GM12892 (cell line): ENCODE measurements around the gene PTEN.
"Not testable (repeated sequence)": the region's sequence is repeated elsewhere in the genome, so short reads cannot be mapped to it uniquely, and the experiment has no call there.

Experiments
- POLR2A ChIP-seq: IDR thresholded peaks from 2 replicates; pipeline ENCODE4 v1.6.1; 2011; ENCODE audit warnings: low read depth, low read length, control low read depth
- POLR2AphosphoS5 ChIP-seq: IDR thresholded peaks from 2 replicates; pipeline ENCODE4 v1.6.1; 2011; ENCODE audit warnings: low read depth, low read length, control low read depth
- TAF1 ChIP-seq: IDR thresholded peaks from 2 replicates; pipeline ENCODE4 v1.6.1; 2011; ENCODE audit warnings: low read depth, mild to moderate bottlenecking, control low read depth, low read length, borderline replicate concordance

GRCh38 chr10:87829051-87829450 lies 34.4 kb upstream of the PTEN start:
- not testable (repeated sequence) for TF ChIP-seq POLR2A, POLR2AphosphoS5, TAF1
